Activated naive CD4-positive, alpha-beta T cell treated with anti-CD3 and anti-CD28 coated beads for 36 hours (primary cell): ENCODE data around the gene HS2ST1. TPM values are rescaled to one million over a fixed set of nuclear protein-coding genes. Genes with fewer than 3 reads are reported as not detected.
"Not testable (repeated sequence)": the region's sequence is repeated elsewhere in the genome, so short reads cannot be mapped to it uniquely, and the experiment has no call there.

Experiments
- CTCF ChIA-PET: fragments of 350-600 bp; sonication (Branson Sonifier 250); formaldehyde crosslinking; loops from one replicate; lab custom pipeline; 2021; ENCODE audit warnings: antibody characterized with exemption; lab: Charles Lee
- DNase-seq: peaks from one replicate; pipeline ENCODE4 v3.0.0-alpha.2; 2020
- H3K27ac Mint-ChIP-seq: one replicate; pipeline ENCODE4 v1.8.0; 2021; ENCODE audit warnings: mild to moderate bottlenecking, mixed read lengths
- H3K27me3 Mint-ChIP-seq: one replicate; pipeline ENCODE4 v1.8.0; 2021; ENCODE audit warnings: low read depth, mixed read lengths
- H3K36me3 Mint-ChIP-seq: one replicate; pipeline ENCODE4 v1.8.0; 2021; ENCODE audit warnings: low read depth, mixed read lengths
- H3K4me1 Mint-ChIP-seq: one replicate; pipeline ENCODE4 v1.8.0; 2021; ENCODE audit warnings: low read depth, mixed read lengths
- H3K4me3 Mint-ChIP-seq: one replicate; pipeline ENCODE4 v1.8.0; 2021; ENCODE audit warnings: mild to moderate bottlenecking, moderate library complexity, mixed read lengths
- H3K9me3 Mint-ChIP-seq: one replicate; pipeline ENCODE4 v1.8.0; 2021; ENCODE audit warnings: mixed read lengths
- intact Hi-C: fragments of 100-400 bp; cut with micrococcal nuclease; formaldehyde crosslinking; loops from one replicate; pipeline ENCODE4 v1.15.1; 2023
- total RNA-seq, 2 experiments: library from RNA; stranded (reverse); gene quantifications; one replicate each; pipeline ENCODE4 v1.2.3, GENCODE V29; 2021

HS2ST1 gene
- total RNA-seq, 2 experiments from 2014 or later, result 11.3 to 15.5 TPM

DNA sequence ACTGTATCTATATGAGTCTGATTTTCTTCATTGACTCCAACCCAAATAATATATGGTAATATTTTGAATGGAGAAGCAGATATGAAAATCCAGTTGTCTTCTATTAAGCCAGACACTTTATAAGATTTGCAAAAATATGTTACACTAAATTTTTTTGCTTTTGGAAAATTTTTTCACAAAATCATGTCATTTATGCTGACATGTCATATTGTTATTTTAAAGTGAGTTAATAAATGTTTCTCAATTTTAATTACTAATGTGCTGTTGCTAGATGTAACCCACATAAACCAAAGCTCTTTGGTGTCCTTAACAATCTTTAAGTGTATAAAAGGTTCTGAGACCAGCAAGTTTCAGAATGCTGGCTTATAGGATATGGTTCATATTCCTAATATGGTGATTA lies 142.5 kb downstream of the HS2ST1 start:
- H3K27me3 Mint-ChIP-seq, result no peaks in the 10 kb centered on the region
- H3K4me1 Mint-ChIP-seq, result peaks cover 14% of the 10 kb centered on the region
- H3K4me3 Mint-ChIP-seq, result no peak overlapping the region
- CTCF ChIA-PET, result no interaction called here
- H3K9me3 Mint-ChIP-seq, result peaks cover 8% of the 10 kb centered on the region
- DNase-seq, result no peak
- peaks cover 5% of the 10 kb centered on the region for H3K36me3 Mint-ChIP-seq
- intact Hi-C loops, result no loop called here
- no peak overlapping the region for H3K27ac Mint-ChIP-seq

DNA sequence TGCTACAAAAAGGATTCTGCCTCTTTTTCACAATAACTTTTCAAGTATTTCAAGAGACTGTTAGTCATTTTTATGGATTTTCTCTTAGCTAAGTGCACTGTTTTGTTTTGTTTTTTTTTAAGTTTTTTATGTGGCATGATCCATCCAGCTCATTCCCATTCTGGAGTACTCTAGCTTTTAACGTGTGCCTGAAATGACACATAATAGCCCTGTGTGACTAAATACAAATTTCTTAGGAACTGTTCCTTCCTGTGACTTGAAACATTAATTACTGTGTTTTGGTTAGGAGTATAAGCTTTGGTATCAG lies 143.9 kb downstream of the HS2ST1 start:
- Mint-ChIP-seq H3K36me3 (peaks cover 11% of the 10 kb centered on the region), H3K4me3 (no peak overlapping the region), H3K4me1 (peaks cover 21% of the 10 kb centered on the region), H3K27me3 (no peaks in the 10 kb centered on the region), H3K27ac (no peak overlapping the region), H3K9me3 (peaks cover 14% of the 10 kb centered on the region)
- intact Hi-C loops, result no loop called here
- DNase-seq, result no peak
- CTCF ChIA-PET, result interaction anchor here (1.0 to 1.2 kb wide), 2 partner anchors 10 to 27 kb away, joined by 3 to 4 read pairs; no protein-coding TSS in a partner anchor

- no peak overlapping the region for H3K27ac Mint-ChIP-seq
- H3K9me3 Mint-ChIP-seq, result peaks cover 11% of the 10 kb centered on the region
- H3K4me1 Mint-ChIP-seq, result peaks cover 28% of the 10 kb centered on the region
Measured at GRCh38 chr1:87061742-87062156, 147.3 kb downstream of the HS2ST1 start.

GRCh38 chr1:87062687-87063086 lies 148.3 kb downstream of the HS2ST1 start:
- H3K4me3 Mint-ChIP-seq, result no peak overlapping the region
- DNase-seq, result no peak
- peaks cover 28% of the 10 kb centered on the region for H3K4me1 Mint-ChIP-seq
- peaks cover 11% of the 10 kb centered on the region for H3K9me3 Mint-ChIP-seq
- H3K27me3 Mint-ChIP-seq, result no peaks in the 10 kb centered on the region
- peaks cover 14% of the 10 kb centered on the region for H3K36me3 Mint-ChIP-seq
- CTCF ChIA-PET, result interaction anchor here (0.6 to 1.6 kb wide), 2 partner anchors 96 to 112 kb away, joined by 3 read pairs; no protein-coding TSS in a partner anchor
- H3K27ac Mint-ChIP-seq, result no peak overlapping the region
- intact Hi-C loops, result no loop called here

More at GRCh38 chr1:87061742-87062156, 147.3 kb downstream of the HS2ST1 start:
- Mint-ChIP-seq H3K27me3 (no peaks in the 10 kb centered on the region), H3K36me3 (peaks cover 12% of the 10 kb centered on the region), H3K4me3 (no peak overlapping the region)
- DNase-seq, result no peak
- intact Hi-C loops, result loop anchor here (1.0 kb wide), 1 partner anchor 16 kb away; no protein-coding TSS in a partner anchor
- CTCF ChIA-PET, result no interaction called here

- H3K4me1 Mint-ChIP-seq, result peaks cover 25% of the 10 kb centered on the region
- H3K4me3 Mint-ChIP-seq, result no peak overlapping the region
- no peaks in the 10 kb centered on the region for H3K27me3 Mint-ChIP-seq
- H3K36me3 Mint-ChIP-seq, result peaks cover 14% of the 10 kb centered on the region
- DNase-seq, result no peak
- H3K9me3 Mint-ChIP-seq, result peaks cover 9% of the 10 kb centered on the region
- CTCF ChIA-PET, result interaction anchor here (0.7 to 1.6 kb wide), 2 partner anchors 97 to 562 kb away, joined by 3 read pairs; no protein-coding TSS in a partner anchor
- intact Hi-C loops, result no loop called here
- no peak overlapping the region for H3K27ac Mint-ChIP-seq
Measured at GRCh38 chr1:87064309-87064708, 149.9 kb downstream of the HS2ST1 start.

GRCh38 chr1:87064986-87065385 lies 150.6 kb downstream of the HS2ST1 start:
- Mint-ChIP-seq H3K4me3 (no peak overlapping the region), H3K36me3 (peaks cover 14% of the 10 kb centered on the region), H3K9me3 (peaks cover 9% of the 10 kb centered on the region), H3K27ac (no peak overlapping the region), H3K4me1 (peaks cover 24% of the 10 kb centered on the region), H3K27me3 (no peaks in the 10 kb centered on the region)
- intact Hi-C loops, result no loop called here
- CTCF ChIA-PET, result no interaction called here
- no peak for DNase-seq

GRCh38 chr1:87066708-87067107 lies 152.3 kb downstream of the HS2ST1 start:
- DNase-seq, H3K9me3 Mint-ChIP-seq, H3K27me3 Mint-ChIP-seq, H3K27ac Mint-ChIP-seq, CTCF ChIA-PET, H3K4me3 Mint-ChIP-seq, intact Hi-C loops: not testable (repeated sequence)
- Mint-ChIP-seq H3K36me3 (peaks cover 14% of the 10 kb centered on the region), H3K4me1 (peaks cover 18% of the 10 kb centered on the region)

DNA sequence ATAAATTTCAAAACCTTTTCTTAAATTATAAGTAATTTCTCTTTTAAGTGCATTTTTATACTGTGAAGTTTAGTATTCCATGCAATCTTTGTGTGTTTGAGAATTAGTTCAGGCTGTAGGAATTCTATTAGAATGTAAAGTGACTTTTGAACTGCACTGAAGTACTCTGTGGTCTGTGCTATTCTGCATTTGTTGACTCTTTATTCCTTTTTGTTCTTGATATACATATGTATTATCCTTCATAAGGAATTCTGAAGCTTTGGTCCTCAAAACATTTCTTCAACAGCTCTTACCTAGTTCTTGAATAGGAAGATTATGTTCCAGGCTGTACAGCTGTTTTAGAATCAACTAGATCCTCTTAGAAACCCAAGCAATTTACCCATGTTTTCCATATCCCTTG lies 158.0 kb downstream of the HS2ST1 start:
- H3K27ac Mint-ChIP-seq, result no peak overlapping the region
- H3K36me3 Mint-ChIP-seq, result peaks cover 3% of the 10 kb centered on the region
- H3K4me1 Mint-ChIP-seq, result peaks cover 1% of the 10 kb centered on the region
- no peak for DNase-seq
- no peaks in the 10 kb centered on the region for H3K9me3 Mint-ChIP-seq
- H3K27me3 Mint-ChIP-seq, result no peaks in the 10 kb centered on the region
- CTCF ChIA-PET, result no interaction called here
- intact Hi-C loops, result no loop called here
- no peak overlapping the region for H3K4me3 Mint-ChIP-seq

DNA sequence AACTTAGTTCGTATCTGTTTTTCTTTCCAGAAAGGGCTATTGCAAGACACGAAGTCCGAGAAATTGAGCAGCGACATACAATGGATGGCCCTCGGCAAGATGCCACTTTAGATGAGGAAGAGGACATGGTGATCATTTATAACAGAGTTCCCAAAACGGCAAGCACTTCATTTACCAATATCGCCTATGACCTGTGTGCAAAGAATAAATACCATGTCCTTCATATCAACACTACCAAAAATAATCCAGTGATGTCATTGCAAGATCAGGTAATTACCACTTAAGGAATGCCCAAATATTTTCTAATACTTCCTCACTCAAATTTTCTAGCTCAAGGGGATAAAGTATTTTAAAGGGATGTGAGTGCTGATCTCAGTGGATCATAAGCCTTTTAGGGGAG lies 158.5 kb downstream of the HS2ST1 start:
- Mint-ChIP-seq H3K9me3 (no peaks in the 10 kb centered on the region), H3K4me1 (peaks cover 5% of the 10 kb centered on the region), H3K27ac (no peak overlapping the region), H3K36me3 (peaks cover 3% of the 10 kb centered on the region), H3K4me3 (no peak overlapping the region), H3K27me3 (no peaks in the 10 kb centered on the region)
- CTCF ChIA-PET, result interaction anchor here (2.2 kb wide), 1 partner anchor 11 kb away, joined by 12 read pairs; no protein-coding TSS in a partner anchor
- DNase-seq, result no peak
- intact Hi-C loops, result no loop called here

DNA sequence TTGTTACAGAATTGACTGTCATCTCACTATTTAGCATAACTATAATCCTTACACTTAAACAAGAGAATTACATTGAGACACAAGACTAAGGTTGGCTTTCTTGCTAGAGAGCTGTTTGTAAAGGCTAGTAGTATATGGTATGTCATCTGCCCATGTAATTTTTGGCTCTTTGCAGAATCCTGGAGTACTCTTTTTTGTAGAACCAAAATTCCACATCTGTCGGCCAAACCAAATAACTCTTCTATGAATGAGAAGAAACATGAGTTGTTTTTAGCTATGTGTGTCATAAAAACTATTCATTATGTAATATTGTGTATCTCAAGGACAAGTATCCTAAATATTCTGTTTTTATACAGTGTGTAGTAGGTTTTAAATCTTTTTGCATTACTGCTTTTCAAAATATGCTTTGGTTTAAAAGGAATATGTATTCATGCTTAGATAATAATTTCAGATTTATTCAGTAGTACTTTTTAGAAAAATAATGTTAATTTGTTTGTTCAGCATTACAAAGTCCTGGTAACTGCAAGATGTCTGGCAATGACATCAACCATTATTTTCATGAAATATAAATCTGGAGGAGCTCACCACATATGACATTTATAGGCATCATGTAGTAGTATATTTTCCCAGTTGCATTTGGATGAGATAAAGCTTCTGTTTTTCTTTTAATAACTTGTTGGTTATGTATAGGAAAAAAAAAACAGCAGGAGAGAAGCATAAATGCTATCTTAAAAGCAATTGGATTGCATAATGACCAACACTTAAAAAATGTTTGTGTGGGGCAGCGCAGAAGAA lies 159.8 kb downstream of the HS2ST1 start:
- DNase-seq, result no peak
- Mint-ChIP-seq H3K27ac (no peak overlapping the region), H3K9me3 (no peaks in the 10 kb centered on the region), H3K4me1 (peaks cover 10% of the 10 kb centered on the region), H3K27me3 (no peaks in the 10 kb centered on the region), H3K36me3 (peaks cover 4% of the 10 kb centered on the region), H3K4me3 (no peak overlapping the region)
- CTCF ChIA-PET, result interaction anchor here (0.6 to 2.2 kb wide), 4 partner anchors 10 to 240 kb away, joined by 3 to 12 read pairs (median 4); no protein-coding TSS in a partner anchor
- intact Hi-C loops, result no loop called here

- Mint-ChIP-seq H3K27ac (peak overlapping the region; percentile 31), H3K36me3 (peaks cover 1% of the 10 kb centered on the region), H3K27me3 (no peaks in the 10 kb centered on the region), H3K9me3 (no peaks in the 10 kb centered on the region), H3K4me3 (no peak overlapping the region), H3K4me1 (peaks cover 15% of the 10 kb centered on the region)
- CTCF ChIA-PET, result no interaction called here
- peak; percentile 20 for DNase-seq
- intact Hi-C loops, result loop anchor here (1.0 to 5.0 kb wide), 3 partner anchors 33 to 681 kb away; partner anchors contain the start of genes HS2ST1, ODF2L and SELENOF
Measured at GRCh38 chr1:87077959-87078639, 163.7 kb downstream of the HS2ST1 start.

DNA sequence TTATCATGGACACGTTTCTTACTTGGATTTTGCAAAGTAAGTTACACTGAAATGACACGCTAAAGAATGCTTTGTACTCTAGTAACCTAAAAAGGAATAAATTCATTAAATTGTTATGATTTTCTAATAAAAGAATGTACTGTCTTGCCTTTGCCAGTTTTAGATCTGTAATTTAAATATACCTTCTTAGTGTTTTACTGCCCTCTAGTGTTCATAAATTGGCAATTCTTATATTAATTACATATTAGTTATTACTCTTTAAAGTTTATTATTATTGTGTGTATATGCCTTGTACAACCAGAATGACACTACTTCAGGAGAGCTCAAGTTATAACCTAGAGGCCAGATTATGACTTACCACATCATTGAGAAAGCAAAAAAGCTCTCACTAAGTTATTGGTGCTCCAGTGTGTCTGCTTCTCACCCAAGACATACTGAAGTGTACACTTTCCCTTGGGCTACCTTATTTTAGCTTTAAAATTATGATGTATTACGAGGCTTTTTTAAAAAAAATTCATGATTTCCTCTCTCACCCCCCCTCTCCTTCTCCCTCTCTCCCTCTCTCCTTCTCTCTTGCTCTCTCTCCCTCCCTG lies 169.9 kb downstream of the HS2ST1 start:
- Mint-ChIP-seq H3K27ac (no peak overlapping the region), H3K4me1 (peaks cover 8% of the 10 kb centered on the region), H3K27me3 (no peaks in the 10 kb centered on the region), H3K9me3 (no peaks in the 10 kb centered on the region), H3K4me3 (no peak overlapping the region), H3K36me3 (no peaks in the 10 kb centered on the region)
- intact Hi-C loops, result loop anchor here (1.0 kb wide), 5 partner anchors 119 to 703 kb away; partner anchors contain the start of gene SH3GLB1
- CTCF ChIA-PET, result interaction anchor here (0.8 to 7.0 kb wide), 27 partner anchors 9 to 585 kb away, joined by 3 to 58 read pairs (median 4); partner anchors contain the start of genes HS2ST1 and SELENOF
- no peak for DNase-seq
